H1 (cell line): ENCODE measurements around the gene TSEN54. TPM values are rescaled to one million over a fixed set of nuclear protein-coding genes. Genes with fewer than 3 reads are reported as not detected.

Source experiments
- EZH2 ChIP-seq: fragments of 200-600 bp; sonication (generic); IDR thresholded peaks from 2 replicates; pipeline ENCODE4 v1.7.1; 2012; ENCODE audit warnings: low read depth, mild to moderate bottlenecking, moderate library complexity, low read length, inconsistent platforms; ENCODE audit not compliant: severe bottlenecking
- polyA plus RNA-seq, 7 experiments: library from polyadenylated mRNA; depleted of rRNA in 3 of 7; stranded (reverse) in 5 of 7; unstranded in 2 of 7; fragments of >200 nt in 5 of 7; fragments of 200-250 nt in 2 of 7; gene quantifications; 1 replicate in 5 of 7; 2 replicates in 1 of 7; 4 replicates in 1 of 7; pipeline versions ENCODE4 v1.2.1 to v1.2.3, GENCODE V29; 2011 to 2013; ENCODE audit warnings: missing spikeins in 2 of 7, mixed read lengths in 2 of 7
- total RNA-seq: library from RNA; stranded (reverse); fragmentation: NEBNext Ultra II Directional; extraction: Animal tissue kit (Norgen Biotek cat#: 25700); gene quantifications from 2 replicates; pipeline ENCODE4 v1.2.1, GENCODE V29; 2021

Gene TSEN54
- total and polyA plus RNA-seq, 2 of the 8 experiments (the other 6 are each of a cell fraction or from before 2014, with no cell fraction given), result 43.6 to 60.3 TPM

DNA sequence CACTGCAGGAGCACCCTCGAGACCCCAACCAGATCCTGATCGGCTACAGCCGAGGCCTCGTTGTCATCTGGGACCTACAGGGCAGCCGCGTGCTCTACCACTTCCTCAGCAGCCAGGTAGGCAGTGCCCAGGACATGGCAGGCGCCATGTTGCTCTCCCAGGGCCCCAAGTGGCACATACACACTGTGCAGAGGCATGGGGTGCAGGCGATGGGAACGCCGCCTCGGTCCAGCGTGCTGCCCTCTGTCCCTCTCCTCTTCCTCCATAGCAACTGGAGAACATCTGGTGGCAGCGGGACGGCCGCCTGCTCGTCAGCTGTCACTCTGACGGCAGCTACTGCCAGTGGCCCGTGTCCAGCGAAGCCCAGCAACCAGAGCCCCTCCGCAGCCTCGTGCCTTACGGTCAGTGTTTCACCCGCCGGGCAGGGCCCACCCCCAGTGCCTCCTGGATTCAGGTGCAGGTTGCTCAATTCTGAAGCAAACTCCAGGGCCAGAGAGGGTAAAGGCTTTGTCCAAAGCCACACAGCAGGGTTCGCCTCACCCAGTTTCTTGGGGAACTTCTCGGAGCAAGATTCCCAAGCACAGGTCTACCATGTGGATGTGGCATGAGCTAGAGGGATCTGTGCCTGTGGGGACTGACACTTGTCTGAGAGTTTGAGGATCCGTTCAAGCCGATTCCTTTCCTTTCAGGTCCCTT is 46.9 kb downstream of the TSEN54 start (continued):
- no peak for TF ChIP-seq EZH2
- TF ChIP-seq, all 59 proteins: peak for 0
